Body of pancreas (tissue), 4 donors: Measurements from ENCODE around the gene ADGRG2. TPM values are rescaled to one million over a fixed set of nuclear protein-coding genes. Genes with fewer than 3 reads are reported as not detected.

Experiments used
- ATAC-seq: fragments of 150-250 bp; one replicate; pipeline ENCODE4 v1.9.1; 2016
- DNase-seq, 4 donors: peaks; one replicate each; pipeline ENCODE4 v3.0.0-alpha.2; 2019
- H3K27ac ChIP-seq, 4 donors: fragments of 200-600 bp; sonication (generic); 1 replicate in 3 of 4; 2 replicates in 1 of 4; pipeline versions ENCODE4 v1.5.1 to v1.6.1; 2016 to 2019; ENCODE audit warnings: mild to moderate bottlenecking in 1 of 4, mixed read lengths in 1 of 4, moderate library complexity in 1 of 4
- H3K27me3 ChIP-seq, 2 donors: fragments of 200-600 bp; sonication (generic); one replicate each; pipeline ENCODE4 v1.6.0; 2016; ENCODE audit warnings: mild to moderate bottlenecking in 1 of 2
- H3K36me3 ChIP-seq, 2 donors: fragments of 200-600 bp; sonication (generic); replicated peaks in 1 of 2; 2 replicates each; pipeline ENCODE4 v1.5.1; 2016; ENCODE audit warnings: low read depth in 2 of 2; ENCODE audit not compliant: insufficient read depth in 1 of 2
- H3K4me1 ChIP-seq: fragments of 200-600 bp; sonication (generic); one replicate; pipeline ENCODE4 v1.6.0; 2016
- H3K4me3 ChIP-seq, 2 donors: fragments of 200-600 bp; sonication (generic); 1 replicate in 1 of 2; 2 replicates in 1 of 2; pipeline ENCODE4 v1.5.1; 2016 to 2019
- H3K9me3 ChIP-seq, 3 donors: fragments of 200-600 bp; sonication (generic); 1 replicate in 2 of 3; 2 replicates in 1 of 3; pipeline ENCODE4 v1.5.1; 2016
- CTCF ChIP-seq, 7 experiments: fragments of 450-650 bp in 4 of 7; fragments of 200-600 bp in 3 of 7; sonication (generic) in 3 of 7; IDR thresholded peaks; one replicate each; pipeline ENCODE4 v1.5.1; 2016 to 2019; ENCODE audit warnings: antibody characterized with exemption in 7 of 7
- POLR2A ChIP-seq, 3 donors: fragments of 450-650 bp; IDR thresholded peaks; one replicate each; pipeline ENCODE4 v1.6.1; 2016; ENCODE audit warnings: antibody characterized with exemption in 3 of 3, mild to moderate bottlenecking in 2 of 3
- WGBS, 2 donors: methylation state at CpG; one replicate each; pipeline ENCODE4 v1.1.5; 2017; 5-methylcytosine and 5-hydroxymethylcytosine counted together
- intact Hi-C: fragments of 100-400 bp; cut with DNase I; formaldehyde crosslinking; loops from one replicate; pipeline ENCODE4 v1.15.1; 2023
- total RNA-seq, 2 donors: library from RNA; depleted of rRNA; stranded (reverse); fragments of >200 nt; gene quantifications; one replicate each; pipeline ENCODE4 v1.1.0, GENCODE V29; 2016

Gene ADGRG2
- total RNA-seq, 2 donors from 2014 or later: 0.66 to 1.0 TPM

- 93 to 97% methylated on average over 5 of the region's 5 CpGs for WGBS, 2 donors
- TF ChIP-seq CTCF (IDR thresholded peaks at IDR 0.05): no peak
- TF ChIP-seq POLR2A (IDR thresholded peaks at IDR 0.05): no peak
- ATAC-seq (no peak), DNase-seq (no peak)
- Histone ChIP-seq H3K27ac (no peak overlapping the region), H3K36me3 (no peaks in the 10 kb centered on the region), H3K4me1 (no peaks in the 10 kb centered on the region), H3K4me3 (no peak overlapping the region), H3K9me3 (no peaks in the 10 kb centered on the region), H3K27me3 (no peaks in the 10 kb centered on the region)
- intact Hi-C loops: no loop called here
Observed at GRCh38 chrX:19003756-19004155, 118.5 kb downstream of the ADGRG2 start.

- no peak overlapping the region for H3K27ac ChIP-seq
- ATAC-seq (no peak), DNase-seq (no peak)
- no peaks in the 10 kb centered on the region for H3K4me1 ChIP-seq
- no peak overlapping the region for H3K4me3 ChIP-seq
- WGBS, 2 donors: 91% methylated on average over 1 of the region's 1 CpG
- no peaks in the 10 kb centered on the region for H3K36me3 ChIP-seq
- TF ChIP-seq POLR2A (IDR thresholded peaks at IDR 0.05) (no peak), CTCF (IDR thresholded peaks at IDR 0.05) (no peak)
- no peaks in the 10 kb centered on the region for H3K27me3 ChIP-seq
- intact Hi-C loops: no loop called here
- H3K9me3 ChIP-seq: no peaks in the 10 kb centered on the region
Observed at GRCh38 chrX:18998653-18999052, 123.6 kb downstream of the ADGRG2 start.

DNA sequence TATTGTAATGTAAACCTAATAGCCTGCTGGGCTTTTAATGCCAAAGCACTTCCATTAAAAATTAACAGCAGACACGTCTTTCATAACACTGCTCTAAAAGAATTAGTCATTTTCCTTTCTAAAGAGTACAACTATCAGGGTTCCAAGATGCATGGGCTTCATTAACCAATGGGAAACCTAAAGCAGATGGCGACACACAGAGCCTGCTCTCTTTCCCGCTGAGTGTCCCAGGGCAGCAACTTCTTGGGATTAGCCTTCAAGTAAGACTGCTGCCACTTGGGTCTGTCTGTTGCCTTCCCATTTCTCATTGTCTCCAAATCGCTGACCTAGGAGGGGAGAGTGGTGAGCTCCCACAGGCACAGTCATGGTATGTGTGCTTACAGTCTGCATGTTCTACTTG lies 124.4 kb downstream of the ADGRG2 start:
- no peak overlapping the region for H3K4me3 ChIP-seq
- H3K4me1 ChIP-seq: peaks cover 3% of the 10 kb centered on the region
- no peaks in the 10 kb centered on the region for H3K9me3 ChIP-seq
- DNase-seq (no peak), ATAC-seq (no peak)
- WGBS, 2 donors: 67 to 68% methylated on average over 3 to 4 of the region's 4 CpGs
- no peaks in the 10 kb centered on the region for H3K27me3 ChIP-seq
- H3K36me3 ChIP-seq: no peaks in the 10 kb centered on the region
- H3K27ac ChIP-seq: no peak overlapping the region
- no peak for TF ChIP-seq CTCF (IDR thresholded peaks at IDR 0.05)
- TF ChIP-seq POLR2A (IDR thresholded peaks at IDR 0.05): no peak
- intact Hi-C loops: no loop called here

- H3K4me3 ChIP-seq: no peak overlapping the region
- no peak for DNase-seq
- intact Hi-C loops: no loop called here
- no peaks in the 10 kb centered on the region for H3K36me3 ChIP-seq
- peaks cover 6% of the 10 kb centered on the region for H3K4me1 ChIP-seq
- no peaks in the 10 kb centered on the region for H3K27me3 ChIP-seq
- no peaks in the 10 kb centered on the region for H3K9me3 ChIP-seq
- no peak for ATAC-seq
- no peak overlapping the region for H3K27ac ChIP-seq
- TF ChIP-seq POLR2A (IDR thresholded peaks at IDR 0.05): no peak
- no peak for TF ChIP-seq CTCF (IDR thresholded peaks at IDR 0.05)
Observed at GRCh38 chrX:18996536-18996935, 125.7 kb downstream of the ADGRG2 start.

DNA sequence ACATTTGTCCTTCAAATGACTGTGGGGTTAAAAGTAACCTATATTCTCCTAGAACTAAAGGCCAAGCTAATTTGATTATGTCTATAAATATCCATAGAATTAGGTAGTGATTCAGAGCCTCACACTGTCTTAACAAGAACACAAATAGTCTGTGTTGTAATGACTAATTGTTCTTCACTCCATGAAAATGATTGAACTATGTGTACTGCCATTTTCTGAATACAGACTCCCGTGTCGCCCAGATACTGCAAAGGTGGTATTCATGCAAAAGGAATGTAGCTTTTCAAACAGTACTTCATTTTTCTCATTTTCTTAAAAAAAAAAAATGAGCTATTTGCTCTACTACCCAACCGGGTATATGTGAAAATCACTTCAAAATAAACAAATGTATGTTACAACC lies 127.0 kb downstream of the ADGRG2 start:
- no peak for TF ChIP-seq POLR2A (IDR thresholded peaks at IDR 0.05)
- no peak for TF ChIP-seq CTCF (IDR thresholded peaks at IDR 0.05)
- Histone ChIP-seq H3K27me3 (no peaks in the 10 kb centered on the region), H3K27ac (no peak overlapping the region), H3K36me3 (no peaks in the 10 kb centered on the region), H3K4me3 (no peak overlapping the region), H3K9me3 (no peaks in the 10 kb centered on the region), H3K4me1 (peaks cover 6% of the 10 kb centered on the region)
- no peak for DNase-seq
- intact Hi-C loops: no loop called here
- ATAC-seq: no peak
- 57 to 58% methylated on average over 3 of the region's 3 CpGs for WGBS, 2 donors
